Mesothelial cell of epicardium (in vitro differentiated cells): ENCODE results near the gene LAPTM4A. TPM values are rescaled to one million over a fixed set of nuclear protein-coding genes. Genes with fewer than 3 reads are reported as not detected.

Experiments used
- DNase-seq, 2 experiments: peaks; one replicate each; pipeline ENCODE4 v3.0.0; 2021; ENCODE audit warnings: low spot score in 2 of 2; ENCODE audit not compliant: unreplicated experiment in 2 of 2
- H3K27ac Mint-ChIP-seq: 2 replicates; pipeline ENCODE4 v1.8.0; 2021; ENCODE audit warnings: mixed read lengths
- H3K27me3 Mint-ChIP-seq: 2 replicates; pipeline ENCODE4 v1.8.0; 2021; ENCODE audit warnings: low read depth, mixed read lengths
- H3K36me3 Mint-ChIP-seq: 2 replicates; pipeline ENCODE4 v1.8.0; 2021; ENCODE audit warnings: mixed read lengths
- H3K4me1 Mint-ChIP-seq: 2 replicates; pipeline ENCODE4 v1.8.0; 2021; ENCODE audit warnings: mixed read lengths
- H3K4me3 Mint-ChIP-seq: 2 replicates; pipeline ENCODE4 v1.8.0; 2021; ENCODE audit warnings: mild to moderate bottlenecking, moderate library complexity, mixed read lengths
- H3K9me3 Mint-ChIP-seq: 2 replicates; pipeline ENCODE4 v1.8.0; 2021; ENCODE audit warnings: mixed read lengths
- CTCF ChIP-seq: fragments of 200-600 bp; sonication (generic); IDR thresholded peaks from one replicate; pipeline ENCODE4 v1.5.0; 2021; ENCODE audit warnings: antibody characterized with exemption; ENCODE audit not compliant: unreplicated experiment
- total RNA-seq: library from RNA; stranded (reverse); gene quantifications from 3 replicates; pipeline ENCODE4 v1.2.1, GENCODE V29; 2021

Gene LAPTM4A
- total RNA-seq, 1 donor from 2014 or later: 216 TPM

- DNase-seq: no peak
- Mint-ChIP-seq H3K27me3 (peaks cover 18% of the 10 kb centered on the region), H3K4me3 (no peak overlapping the region), H3K9me3 (peaks cover 20% of the 10 kb centered on the region), H3K36me3 (peaks cover 11% of the 10 kb centered on the region), H3K27ac (no peak overlapping the region), H3K4me1 (peaks cover 11% of the 10 kb centered on the region)
- peak; percentile 41 for TF ChIP-seq CTCF
Measured at GRCh38 chr2:20016346-20016745, 35.1 kb downstream of the LAPTM4A start.

- peaks cover 11% of the 10 kb centered on the region for H3K4me1 Mint-ChIP-seq
- H3K27ac Mint-ChIP-seq: no peak overlapping the region
- TF ChIP-seq CTCF: peak; percentile 82
- no peak for DNase-seq
- H3K27me3 Mint-ChIP-seq: peaks cover 26% of the 10 kb centered on the region
- no peak overlapping the region for H3K4me3 Mint-ChIP-seq
- peaks cover 7% of the 10 kb centered on the region for H3K36me3 Mint-ChIP-seq
- H3K9me3 Mint-ChIP-seq: peaks cover 16% of the 10 kb centered on the region
Measured at GRCh38 chr2:20015482-20016083, 35.8 kb downstream of the LAPTM4A start.

GRCh38 chr2:20013126-20013849, 38.1 kb downstream of the LAPTM4A start:
- Mint-ChIP-seq H3K36me3 (no peaks in the 10 kb centered on the region), H3K27ac (peak overlapping the region; percentile 61), H3K4me1 (peaks cover 11% of the 10 kb centered on the region), H3K27me3 (peaks cover 36% of the 10 kb centered on the region), H3K9me3 (peaks cover 7% of the 10 kb centered on the region), H3K4me3 (peak overlapping the region; percentile 73)
- TF ChIP-seq CTCF: no peak
- DNase-seq: no peak

GRCh38 chr2:20012282-20013125, 38.9 kb downstream of the LAPTM4A start, which contains the start of gene MATN3:
MATN3 (minus strand) TSS chr2:20012668; CDS start chr2:20012631, 37 bp downstream.
- TF ChIP-seq CTCF: no peak
- no peak for DNase-seq
- Mint-ChIP-seq H3K27me3 (peaks cover 36% of the 10 kb centered on the region), H3K36me3 (no peaks in the 10 kb centered on the region), H3K9me3 (peaks cover 7% of the 10 kb centered on the region), H3K4me3 (peak within 1 kb of the TSS; percentile 73), H3K4me1 (peaks cover 11% of the 10 kb centered on the region), H3K27ac (peak within 1 kb of the TSS; percentile 61)

GRCh38 chr2:20012032-20012281, 39.5 kb downstream of the LAPTM4A start:
- peak overlapping the region; percentile 67 for H3K4me3 Mint-ChIP-seq
- TF ChIP-seq CTCF: no peak
- peaks cover 7% of the 10 kb centered on the region for H3K9me3 Mint-ChIP-seq
- no peak for DNase-seq
- H3K27me3 Mint-ChIP-seq: peaks cover 36% of the 10 kb centered on the region
- H3K36me3 Mint-ChIP-seq: no peaks in the 10 kb centered on the region
- H3K27ac Mint-ChIP-seq: no peak overlapping the region
- H3K4me1 Mint-ChIP-seq: peaks cover 11% of the 10 kb centered on the region
